ENCODE results near the gene TMEM74B. TPM values are rescaled to one million over a fixed set of nuclear protein-coding genes. Genes with fewer than 3 reads are reported as not detected.

Gene TMEM74B
- total RNA-seq, 2 donors from 2014 or later = 0.32 TPM; not detected in 1

- H3K27me3 Mint-ChIP-seq = peaks cover 16% of the 10 kb centered on the region
- ATAC-seq (no peak), DNase-seq (no peak)
- no peak overlapping the region for H3K27ac Mint-ChIP-seq
- no peak overlapping the region for H3K4me3 Mint-ChIP-seq
- H3K36me3 Mint-ChIP-seq (ENCODE audit: low read depth) = no peaks in the 10 kb centered on the region
- no peaks in the 10 kb centered on the region for H3K9me3 ChIP-seq (ENCODE audit: control insufficient read depth, low read length, poor library complexity, severe bottlenecking)
- H3K4me1 Mint-ChIP-seq = peaks cover 5% of the 10 kb centered on the region
Measured at GRCh38 chr20:1199212-1199873, 14.6 kb upstream of the TMEM74B start.

- H3K9me3 ChIP-seq (ENCODE audit: control insufficient read depth, low read length, poor library complexity, severe bottlenecking) = no peaks in the 10 kb centered on the region
- no peak for DNase-seq
- Mint-ChIP-seq H3K4me1 (peaks cover 5% of the 10 kb centered on the region), H3K27ac (no peak overlapping the region), H3K27me3 (peaks cover 16% of the 10 kb centered on the region), H3K36me3 (ENCODE audit: low read depth) (no peaks in the 10 kb centered on the region), H3K4me3 (no peak overlapping the region)
- ATAC-seq = no peak
Measured at GRCh38 chr20:1198751-1199150, 14.0 kb upstream of the TMEM74B start.

DNA sequence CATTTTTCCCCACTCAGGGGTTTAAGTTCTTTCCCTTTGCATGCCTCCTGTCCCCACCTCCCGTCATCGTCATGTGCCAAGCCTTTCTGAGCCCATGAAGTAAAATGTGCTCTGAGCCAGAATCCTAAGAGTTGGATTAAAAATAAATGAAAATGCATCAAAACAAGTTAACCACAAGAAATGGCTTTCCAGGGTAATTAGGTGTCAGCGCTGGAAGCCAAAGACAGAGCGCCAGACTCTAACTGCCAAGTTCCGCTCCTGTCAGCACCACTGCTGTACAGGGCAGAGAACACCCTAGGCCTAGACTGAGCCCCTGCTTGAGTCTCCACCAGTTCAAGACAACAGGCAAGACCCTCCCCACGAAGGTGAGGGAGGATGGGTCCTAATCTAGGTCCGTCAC, 13.0 kb upstream of the TMEM74B start:
- Mint-ChIP-seq H3K36me3 (ENCODE audit: low read depth) (no peaks in the 10 kb centered on the region), H3K27ac (no peak overlapping the region), H3K27me3 (peaks cover 12% of the 10 kb centered on the region), H3K4me3 (no peak overlapping the region), H3K4me1 (peaks cover 5% of the 10 kb centered on the region)
- H3K9me3 ChIP-seq (ENCODE audit: control insufficient read depth, low read length, poor library complexity, severe bottlenecking) = no peaks in the 10 kb centered on the region
- ATAC-seq = no peak
- DNase-seq = no peak

DNA sequence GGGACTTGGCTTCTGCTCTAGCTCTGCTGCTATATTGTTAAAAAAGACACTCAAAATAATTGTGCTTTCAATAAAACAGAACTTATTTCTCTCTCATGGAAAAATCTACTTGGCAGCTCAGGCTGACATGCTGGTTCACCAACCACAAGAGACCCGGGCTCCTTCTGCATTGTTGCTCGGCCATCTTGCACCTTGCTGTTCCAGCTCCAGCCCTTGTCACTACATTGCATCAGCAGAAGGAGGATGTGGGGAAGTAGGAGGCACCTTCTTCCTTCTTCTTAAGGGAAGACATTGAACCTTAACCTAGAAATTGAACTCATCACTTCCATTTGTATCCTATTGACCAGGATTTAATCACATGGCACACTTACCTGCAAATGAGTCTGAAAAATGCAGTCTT, 11.9 kb upstream of the TMEM74B start:
- no peak overlapping the region for H3K4me3 Mint-ChIP-seq
- no peaks in the 10 kb centered on the region for H3K36me3 Mint-ChIP-seq (ENCODE audit: low read depth)
- DNase-seq (no peak), ATAC-seq (no peak)
- H3K27ac Mint-ChIP-seq = no peak overlapping the region
- H3K4me1 Mint-ChIP-seq = peaks cover 3% of the 10 kb centered on the region
- H3K9me3 ChIP-seq (ENCODE audit: control insufficient read depth, low read length, poor library complexity, severe bottlenecking) = no peaks in the 10 kb centered on the region
- peaks cover 7% of the 10 kb centered on the region for H3K27me3 Mint-ChIP-seq

DNA sequence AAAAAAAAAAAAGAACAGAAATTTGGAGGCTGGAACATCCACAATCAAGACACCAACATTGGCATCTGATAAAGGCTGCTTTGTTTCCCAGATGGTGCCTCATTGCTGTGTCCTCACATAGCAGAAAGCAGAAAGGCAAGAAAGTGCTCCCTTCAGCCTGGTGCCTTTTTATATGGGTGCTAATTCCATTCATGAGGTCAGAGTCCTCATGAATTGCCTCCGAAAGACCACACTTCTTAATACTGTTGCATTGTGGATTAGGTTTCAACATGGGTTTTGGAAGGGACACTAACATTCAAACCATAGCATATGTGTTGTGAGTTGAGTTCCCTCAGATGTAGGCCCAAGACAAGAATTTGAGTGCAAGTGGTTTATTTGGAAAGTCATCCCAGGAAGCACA, 10.4 kb upstream of the TMEM74B start:
- no peaks in the 10 kb centered on the region for H3K9me3 ChIP-seq (ENCODE audit: control insufficient read depth, low read length, poor library complexity, severe bottlenecking)
- no peak for ATAC-seq
- Mint-ChIP-seq H3K4me3 (no peak overlapping the region), H3K4me1 (peaks cover 3% of the 10 kb centered on the region), H3K27me3 (peaks cover 13% of the 10 kb centered on the region), H3K27ac (no peak overlapping the region), H3K36me3 (ENCODE audit: low read depth) (peaks cover under 1% of the 10 kb centered on the region)
- no peak for DNase-seq

- Mint-ChIP-seq H3K36me3 (ENCODE audit: low read depth) (peaks cover 2% of the 10 kb centered on the region), H3K4me1 (no peaks in the 10 kb centered on the region), H3K4me3 (no peak overlapping the region), H3K27me3 (peaks cover 18% of the 10 kb centered on the region), H3K27ac (no peak overlapping the region)
- no peak for ATAC-seq
- no peak for DNase-seq
- H3K9me3 ChIP-seq (ENCODE audit: control insufficient read depth, low read length, poor library complexity, severe bottlenecking) = no peaks in the 10 kb centered on the region
Measured at GRCh38 chr20:1191299-1191698, 6.5 kb upstream of the TMEM74B start.

- Mint-ChIP-seq H3K27ac (no peak overlapping the region), H3K4me3 (no peak overlapping the region), H3K27me3 (peaks cover 22% of the 10 kb centered on the region), H3K36me3 (ENCODE audit: low read depth) (peaks cover 2% of the 10 kb centered on the region), H3K4me1 (peaks cover 3% of the 10 kb centered on the region)
- H3K9me3 ChIP-seq (ENCODE audit: control insufficient read depth, low read length, poor library complexity, severe bottlenecking) = no peaks in the 10 kb centered on the region
- ATAC-seq = no peak
- DNase-seq = no peak
Measured at GRCh38 chr20:1190847-1191246, 6.1 kb upstream of the TMEM74B start.

GRCh38 chr20:1189827-1190226, 5.0 kb upstream of the TMEM74B start:
- Mint-ChIP-seq H3K27ac (no peak overlapping the region), H3K4me1 (peaks cover 4% of the 10 kb centered on the region), H3K4me3 (no peak overlapping the region), H3K27me3 (peaks cover 23% of the 10 kb centered on the region), H3K36me3 (ENCODE audit: low read depth) (peaks cover 2% of the 10 kb centered on the region)
- no peaks in the 10 kb centered on the region for H3K9me3 ChIP-seq (ENCODE audit: control insufficient read depth, low read length, poor library complexity, severe bottlenecking)
- no peak for ATAC-seq
- no peak for DNase-seq

DNA sequence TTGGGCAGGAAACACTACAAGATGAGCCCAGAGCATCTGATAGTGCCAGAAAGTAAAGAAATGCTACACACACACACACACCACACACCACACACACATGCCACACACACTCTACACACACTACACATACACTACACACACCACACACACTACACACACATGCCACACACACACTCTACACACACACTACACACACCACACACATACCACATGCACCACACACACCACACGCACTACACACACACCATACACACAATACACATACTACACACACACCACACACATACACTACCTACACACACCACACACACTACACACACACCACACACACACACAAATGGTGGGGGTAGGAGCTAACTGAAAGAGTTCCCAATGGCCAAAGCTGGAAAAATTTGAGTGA, 3.6 kb upstream of the TMEM74B start:
- DNase-seq (no peak), ATAC-seq (no peak)
- no peaks in the 10 kb centered on the region for H3K9me3 ChIP-seq (ENCODE audit: control insufficient read depth, low read length, poor library complexity, severe bottlenecking)
- Mint-ChIP-seq H3K27me3 (peaks cover 37% of the 10 kb centered on the region), H3K4me1 (peaks cover 10% of the 10 kb centered on the region), H3K4me3 (no peak overlapping the region), H3K27ac (no peak overlapping the region), H3K36me3 (ENCODE audit: low read depth) (peaks cover 4% of the 10 kb centered on the region)

GRCh38 chr20:1187605-1188171, 2.9 kb upstream of the TMEM74B start:
- H3K27ac Mint-ChIP-seq = no peak overlapping the region
- peaks cover 43% of the 10 kb centered on the region for H3K27me3 Mint-ChIP-seq
- DNase-seq (no peak), ATAC-seq (no peak)
- no peaks in the 10 kb centered on the region for H3K9me3 ChIP-seq (ENCODE audit: control insufficient read depth, low read length, poor library complexity, severe bottlenecking)
- peaks cover 10% of the 10 kb centered on the region for H3K4me1 Mint-ChIP-seq
- H3K4me3 Mint-ChIP-seq = no peak overlapping the region
- peaks cover 4% of the 10 kb centered on the region for H3K36me3 Mint-ChIP-seq (ENCODE audit: low read depth)

DNA sequence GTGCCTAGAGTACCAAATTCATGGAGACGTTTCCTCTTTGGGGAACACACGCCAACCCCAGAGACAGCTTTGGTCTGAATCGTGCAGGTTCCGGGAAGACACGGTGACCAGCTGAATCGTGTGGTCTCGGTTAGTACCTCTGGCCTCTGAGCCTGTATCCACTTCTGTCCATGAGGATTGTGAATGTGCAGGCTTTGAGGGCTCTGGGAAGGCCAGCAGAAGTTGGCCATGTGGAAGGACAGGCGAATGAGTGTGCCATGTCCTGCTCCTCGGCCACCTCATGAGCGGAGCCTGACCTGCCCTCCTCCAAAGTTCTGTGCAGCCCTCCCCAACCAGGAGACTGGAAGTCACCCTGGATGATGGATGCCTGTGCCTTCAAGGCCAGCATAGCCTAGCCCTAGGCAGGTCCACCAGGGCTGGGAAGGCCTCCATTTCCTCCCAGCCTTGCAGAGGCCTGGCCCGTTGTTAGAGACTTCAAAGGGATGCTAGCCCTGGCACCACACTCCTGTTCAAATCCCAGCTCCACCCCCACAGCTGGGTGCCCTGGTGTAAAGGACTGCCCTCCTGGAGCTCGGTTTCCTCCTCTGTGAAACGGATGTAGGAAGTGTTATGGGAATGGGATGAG, 1.7 kb upstream of the TMEM74B start:
- no peaks in the 10 kb centered on the region for H3K9me3 ChIP-seq (ENCODE audit: control insufficient read depth, low read length, poor library complexity, severe bottlenecking)
- H3K27ac Mint-ChIP-seq = peak overlapping the region; percentile 21
- H3K36me3 Mint-ChIP-seq (ENCODE audit: low read depth) = peaks cover 4% of the 10 kb centered on the region
- H3K4me3 Mint-ChIP-seq = no peak overlapping the region
- H3K27me3 Mint-ChIP-seq = peaks cover 52% of the 10 kb centered on the region
- peaks cover 10% of the 10 kb centered on the region for H3K4me1 Mint-ChIP-seq
- no peak for DNase-seq
- no peak for ATAC-seq

GRCh38 chr20:1185790-1186334, 1.1 kb upstream of the TMEM74B start:
- H3K4me1 Mint-ChIP-seq = peaks cover 10% of the 10 kb centered on the region
- ATAC-seq (peak; percentile 52), DNase-seq (peak in 1 of 3 donors; percentile 20)
- H3K9me3 ChIP-seq (ENCODE audit: control insufficient read depth, low read length, poor library complexity, severe bottlenecking) = no peaks in the 10 kb centered on the region
- H3K4me3 Mint-ChIP-seq = peak overlapping the region; percentile 71
- peaks cover 52% of the 10 kb centered on the region for H3K27me3 Mint-ChIP-seq
- H3K36me3 Mint-ChIP-seq (ENCODE audit: low read depth) = peaks cover 4% of the 10 kb centered on the region
- H3K27ac Mint-ChIP-seq = peak overlapping the region; percentile 21

DNA sequence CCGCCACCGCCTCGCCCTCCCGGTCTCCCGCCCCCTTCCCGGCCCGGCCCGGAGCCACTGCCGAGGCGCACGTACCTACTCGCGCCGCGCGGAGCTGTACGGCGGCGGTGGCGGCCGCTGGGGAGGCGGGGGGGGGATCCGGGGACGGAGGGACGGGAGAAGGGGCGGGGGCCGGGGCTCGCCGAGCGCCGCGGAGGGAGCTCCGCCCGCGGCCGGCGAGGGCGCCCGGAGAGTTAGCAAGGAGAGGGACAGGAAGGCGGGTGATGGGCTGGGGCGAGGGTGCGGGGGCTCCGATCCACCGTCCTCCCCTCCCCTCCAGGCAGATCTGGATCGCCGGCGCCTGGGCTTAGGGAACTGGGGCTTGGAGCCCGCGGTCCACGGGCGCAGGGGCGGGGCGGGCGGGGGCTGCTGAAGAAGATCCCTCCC, 548 bp upstream of the TMEM74B start:
- H3K27ac Mint-ChIP-seq = no peak overlapping the region
- peaks cover 46% of the 10 kb centered on the region for H3K27me3 Mint-ChIP-seq
- H3K9me3 ChIP-seq (ENCODE audit: control insufficient read depth, low read length, poor library complexity, severe bottlenecking) = no peaks in the 10 kb centered on the region
- DNase-seq = no peak
- H3K4me3 Mint-ChIP-seq = peak overlapping the region; percentile 71
- H3K4me1 Mint-ChIP-seq = peaks cover 10% of the 10 kb centered on the region
- H3K36me3 Mint-ChIP-seq (ENCODE audit: low read depth) = peaks cover 4% of the 10 kb centered on the region
- ATAC-seq = peak; percentile 16
